Heart left ventricle (tissue), 16 donors: ENCODE data around the gene PRKAG3. TPM values are rescaled to one million over a fixed set of nuclear protein-coding genes. Genes with fewer than 3 reads are reported as not detected.

Experiments used
- ATAC-seq, 4 donors: fragments of 200-7000 bp; cut with Tn5 transposase; one replicate each; pipeline ENCODE4 v1.9.1; 2020 to 2022; ENCODE audit warnings: moderate library complexity in 4 of 4, mild to moderate bottlenecking in 3 of 4, moderate number of reproducible peaks in 1 of 4
- DNase-seq, 5 donors: peaks; one replicate each; pipeline ENCODE4 v3.0.0-alpha.2; 2020
- H3K27ac ChIP-seq, 12 donors: fragments of 200-600 bp; sonication (generic) in 4 of 12; one replicate each; pipeline versions ENCODE4 v1.5.0 to v1.8.0; 2016 to 2022; ENCODE audit warnings: mild to moderate bottlenecking in 2 of 12
- H3K27me3 ChIP-seq, 9 donors: fragments of 200-600 bp; sonication (generic) in 2 of 9; one replicate each; pipeline versions ENCODE4 v1.5.1 to v1.8.0; 2016 to 2022; ENCODE audit warnings: mild to moderate bottlenecking in 3 of 9
- H3K36me3 ChIP-seq, 9 donors: fragments of 200-600 bp; sonication (generic) in 2 of 9; one replicate each; pipeline versions ENCODE4 v1.5.0 to v1.8.0; 2018 to 2022; ENCODE audit warnings: mild to moderate bottlenecking in 2 of 9
- H3K4me1 ChIP-seq, 12 donors: fragments of 200-600 bp; sonication (generic) in 4 of 12; one replicate each; pipeline versions ENCODE4 v1.5.0 to v1.8.0; 2016 to 2022; ENCODE audit warnings: mild to moderate bottlenecking in 3 of 12
- H3K4me3 ChIP-seq, 12 donors: fragments of 200-600 bp; sonication (generic) in 4 of 12; one replicate each; pipeline versions ENCODE4 v1.5.0 to v1.8.0; 2017 to 2022; ENCODE audit warnings: mild to moderate bottlenecking in 9 of 12, moderate library complexity in 4 of 12
- H3K9me3 ChIP-seq, 12 donors: fragments of 200-600 bp; sonication (generic) in 4 of 12; one replicate each; pipeline versions ENCODE4 v1.5.0 to v1.8.0; 2016 to 2022; ENCODE audit warnings: mild to moderate bottlenecking in 1 of 12
- CTCF ChIP-seq, 12 donors: fragments of 200-600 bp; sonication (generic) in 4 of 12; IDR thresholded peaks; one replicate each; pipeline versions ENCODE4 v1.5.0 to v1.8.0; 2018 to 2022; ENCODE audit warnings: antibody characterized with exemption in 12 of 12, mild to moderate bottlenecking in 5 of 12
- POLR2A ChIP-seq, 2 donors: fragments of 450-650 bp; IDR thresholded peaks; one replicate each; pipeline ENCODE4 v1.6.1; 2017; ENCODE audit warnings: antibody characterized with exemption in 2 of 2, mild to moderate bottlenecking in 2 of 2, moderate library complexity in 2 of 2
- WGBS, 4 donors: extraction: QIAGEN DNeasy Blood & Tissue Kit in 2 of 4; methylation state at CpG; one replicate each; pipeline versions ENCODE4 v1.1.5 to v1.1.7; 2013 to 2018; 5-methylcytosine and 5-hydroxymethylcytosine counted together
- intact Hi-C, 10 donors: fragments of 100-400 bp; cut with DNase I; formaldehyde crosslinking; loops; one replicate each; pipeline versions ENCODE4 v1.11.1 to v1.14.2; 2022
- polyA plus RNA-seq, 2 donors: library from polyadenylated mRNA; stranded (reverse); fragments of 200-250 nt; gene quantifications; one replicate each; pipeline ENCODE4 v1.2.3, GENCODE V29; 2013
- total RNA-seq, 9 donors: library from RNA; depleted of rRNA in 2 of 9; stranded (reverse); fragments of >200 nt in 2 of 9; fragmentation: NEBNext Ultra II Directional in 3 of 9; extraction: Animal tissue kit (Norgen Biotek cat#: 25700) in 3 of 9; gene quantifications; one replicate each; pipeline versions ENCODE4 v1.1.0 to v1.2.4, GENCODE V29; 2016 to 2023
- donor health status: ischemic (EF 13 %, LVEDD 7.1; RV severe dilation, severe dysfunction).
- donor health status: healthy with polysubstance abuse.
- donor health status: DM: no; HTN: yes; CAD: no.
- donor health status: DM: no; HTN: no; CAD: no.
- donor health status: ischemic (EF 25% LVEDD 6.9; RV normal size, moderate dysfunction).
- donor health status: ischemic (EF 25% LVEDD 5.7; RV mildly dilated, moderate dysfunction).
- donor health status: healthy.
- donor health status: DM: yes; HTN: yes; CAD: no.
- donor health status: ischemic (EF 35%, LVEDD 5.7; RV mildly dilated, moderate dysfunction).
- donor health status: nonischemic (EF 11% LVEDD 7.7; RV severe dilation, severe dysfunction).
- donor health status: DM: yes; HTN: yes; CAD: no.
- donor health status: PGD.
- donor health status: ischemic (EF 29% LVEDD 5.4; RV normal size, mild dysfunction).
- donor health status: nonischemic (EF 23%, LVEDD 6.1; RV moderate dilation, normal function).

Gene PRKAG3
- total and polyA plus RNA-seq, 11 donors: 0.06 TPM; not detected in 10

- TF ChIP-seq CTCF (IDR thresholded peaks at IDR 0.05) (no peak), POLR2A (IDR thresholded peaks at IDR 0.05) (no peak)
- no peaks in the 10 kb centered on the region for H3K9me3 ChIP-seq
- ATAC-seq (peak in 2 of 4 donors; percentile 29), DNase-seq (peak in 1 of 5 donors; percentile 60)
- H3K27ac ChIP-seq: no peak overlapping the region
- intact Hi-C loops: loop anchor here in 4 of 10 donors (10.0 kb wide), 2 partner anchors 251 to 281 kb away; no protein-coding TSS in a partner anchor
- WGBS, 4 donors: 7 to 22% (median 10%) methylated on average over 38 to 86 of the region's 86 CpGs
- no peaks in the 10 kb centered on the region for H3K36me3 ChIP-seq
- no peak overlapping the region for H3K4me3 ChIP-seq
- H3K4me1 ChIP-seq: peaks cover 0 to 27% (median 3%) of the 10 kb centered on the region in 12 donors
- H3K27me3 ChIP-seq: peaks cover 39 to 100% (median 82%) of the 10 kb centered on the region in 9 donors
Measured at GRCh38 chr2:218873359-218874194, 42.0 kb upstream of the PRKAG3 start.

- no peak overlapping the region for H3K4me3 ChIP-seq
- H3K27me3 ChIP-seq: peaks cover 35 to 100% (median 77%) of the 10 kb centered on the region in 9 donors
- ATAC-seq (no peak), DNase-seq (peak in 1 of 5 donors; percentile 25)
- TF ChIP-seq POLR2A (IDR thresholded peaks at IDR 0.05): no peak
- no peak for TF ChIP-seq CTCF (IDR thresholded peaks at IDR 0.05)
- no peaks in the 10 kb centered on the region for H3K9me3 ChIP-seq
- no peak overlapping the region for H3K27ac ChIP-seq
- peaks cover 0 to 27% (median 3%) of the 10 kb centered on the region in 12 donors for H3K4me1 ChIP-seq
- 11 to 22% (median 19%) methylated on average over 19 to 22 of the region's 22 CpGs for WGBS, 4 donors
- intact Hi-C loops: loop anchor here in 4 of 10 donors (10.0 kb wide), 2 partner anchors 252 to 282 kb away; no protein-coding TSS in a partner anchor
- no peaks in the 10 kb centered on the region for H3K36me3 ChIP-seq
Measured at GRCh38 chr2:218872645-218873358, 41.2 kb upstream of the PRKAG3 start.

GRCh38 chr2:218871345-218872302, 40.0 kb upstream of the PRKAG3 start:
- no peak for ATAC-seq
- Histone ChIP-seq H3K9me3 (no peaks in the 10 kb centered on the region), H3K27me3 (peaks cover 30 to 98% (median 72%) of the 10 kb centered on the region in 9 donors), H3K4me1 (peaks cover 0 to 24% (median 3%) of the 10 kb centered on the region in 12 donors), H3K27ac (no peak overlapping the region), H3K4me3 (peak overlapping the region in 8 of 12 donors; percentile 5 to 48 (median 24)), H3K36me3 (no peaks in the 10 kb centered on the region)
- TF ChIP-seq POLR2A (IDR thresholded peaks at IDR 0.05): no peak
- TF ChIP-seq CTCF (IDR thresholded peaks at IDR 0.05): no peak
- peak in 1 of 5 donors; percentile 61 for DNase-seq
- intact Hi-C loops: loop anchor here in 4 of 10 donors (10.0 kb wide), 2 partner anchors 253 to 283 kb away; no protein-coding TSS in a partner anchor
- 5 to 18% (median 10%) methylated on average over 40 to 60 of the region's 60 CpGs for WGBS, 4 donors
